ENCODE measurements around the gene TXLNA.
"Not testable (repeated sequence)": the region's sequence is repeated elsewhere in the genome, so short reads cannot be mapped to it uniquely, and the experiment has no call there.

The TXLNA gene

DNA sequence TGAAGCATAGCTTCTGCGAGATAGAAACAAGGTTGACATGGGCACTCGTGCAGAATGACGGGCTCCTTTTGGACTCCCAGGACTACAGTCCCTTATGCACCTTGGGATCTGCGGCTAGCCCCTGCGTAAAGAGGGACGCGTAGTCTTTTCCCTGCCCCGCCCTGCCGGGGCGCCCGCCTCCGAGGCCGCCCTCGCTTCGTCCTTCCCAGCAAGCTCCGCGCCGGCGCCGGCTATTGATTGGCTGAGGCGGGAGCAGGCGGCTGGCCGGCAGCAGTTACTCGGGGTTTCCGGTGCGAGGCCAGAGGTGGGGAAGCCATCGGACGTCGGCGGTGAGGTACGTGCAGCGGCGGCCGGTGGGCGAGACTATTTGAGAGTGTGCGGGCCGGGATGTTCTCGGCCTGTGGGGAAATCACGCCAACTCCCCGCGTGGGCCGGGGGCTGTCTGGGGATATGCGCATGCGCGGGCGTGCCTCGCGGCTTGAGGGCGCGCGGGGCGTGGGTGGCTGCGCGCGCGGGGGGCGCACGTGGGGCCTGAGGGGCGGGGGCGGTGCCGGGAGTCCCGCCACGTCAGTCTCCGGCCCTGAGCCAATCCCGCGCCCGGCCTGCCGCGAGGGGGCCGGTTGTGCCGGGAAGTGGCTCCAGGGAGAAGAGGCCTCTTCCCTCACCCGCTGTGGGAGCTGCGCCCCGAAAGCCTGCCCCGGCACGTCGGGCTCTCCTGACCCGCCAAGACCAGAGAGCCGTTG, at the start of gene TXLNA:
Gene TXLNA (plus strand): TSS at position 233 of the 743 bp plus-strand sequence. CDS start 671 bp downstream, outside the sequence.
- in situ Hi-C loops (cut with HindIII; ENCODE audit: low sequenced_read_pairs), result no loop called here

DNA sequence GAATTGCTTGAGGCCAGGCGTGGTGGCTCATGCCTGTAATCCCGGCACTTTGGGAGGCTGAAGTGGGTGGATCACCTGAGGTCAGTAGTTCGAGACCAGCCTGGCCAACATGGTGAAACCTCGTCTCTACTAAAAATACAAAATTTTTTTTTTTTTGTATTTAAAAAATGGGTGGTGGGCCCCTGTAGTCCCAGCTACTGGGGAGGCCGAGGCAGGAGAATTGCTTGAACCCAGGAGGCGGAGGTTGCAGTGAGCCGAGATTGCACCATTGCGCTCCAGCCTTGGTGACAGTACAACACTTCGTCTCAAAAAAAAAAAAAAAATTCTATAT, 45.6 kb upstream of the TXLNA start:
- in situ Hi-C loops (cut with HindIII; ENCODE audit: low sequenced_read_pairs), result not testable (repeated sequence)

- in situ Hi-C loops (cut with HindIII; ENCODE audit: low sequenced_read_pairs), result no loop called here
Observed at GRCh38 chr1:32137111-32137510, 42.4 kb upstream of the TXLNA start.

DNA sequence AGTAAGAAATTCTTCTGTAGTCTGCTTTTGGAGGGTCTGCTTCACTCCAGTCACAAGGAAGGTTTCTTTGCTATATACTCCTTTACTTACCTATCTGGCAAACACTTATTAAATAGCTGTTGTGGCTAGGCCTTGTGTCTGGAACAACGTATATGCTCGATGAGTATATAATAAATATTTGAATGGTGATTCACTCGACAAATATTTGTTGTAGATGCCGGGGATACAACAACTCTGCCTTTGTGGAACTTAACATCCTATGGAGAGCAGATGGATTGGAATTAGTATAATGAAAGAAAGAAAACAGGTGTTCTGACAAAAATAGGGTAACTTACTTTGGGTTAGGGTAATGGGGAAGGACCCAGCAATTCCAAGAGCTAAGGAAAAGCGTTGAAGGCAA, 40.5 kb upstream of the TXLNA start:
- in situ Hi-C loops (cut with HindIII; ENCODE audit: low sequenced_read_pairs), result no loop called here

DNA sequence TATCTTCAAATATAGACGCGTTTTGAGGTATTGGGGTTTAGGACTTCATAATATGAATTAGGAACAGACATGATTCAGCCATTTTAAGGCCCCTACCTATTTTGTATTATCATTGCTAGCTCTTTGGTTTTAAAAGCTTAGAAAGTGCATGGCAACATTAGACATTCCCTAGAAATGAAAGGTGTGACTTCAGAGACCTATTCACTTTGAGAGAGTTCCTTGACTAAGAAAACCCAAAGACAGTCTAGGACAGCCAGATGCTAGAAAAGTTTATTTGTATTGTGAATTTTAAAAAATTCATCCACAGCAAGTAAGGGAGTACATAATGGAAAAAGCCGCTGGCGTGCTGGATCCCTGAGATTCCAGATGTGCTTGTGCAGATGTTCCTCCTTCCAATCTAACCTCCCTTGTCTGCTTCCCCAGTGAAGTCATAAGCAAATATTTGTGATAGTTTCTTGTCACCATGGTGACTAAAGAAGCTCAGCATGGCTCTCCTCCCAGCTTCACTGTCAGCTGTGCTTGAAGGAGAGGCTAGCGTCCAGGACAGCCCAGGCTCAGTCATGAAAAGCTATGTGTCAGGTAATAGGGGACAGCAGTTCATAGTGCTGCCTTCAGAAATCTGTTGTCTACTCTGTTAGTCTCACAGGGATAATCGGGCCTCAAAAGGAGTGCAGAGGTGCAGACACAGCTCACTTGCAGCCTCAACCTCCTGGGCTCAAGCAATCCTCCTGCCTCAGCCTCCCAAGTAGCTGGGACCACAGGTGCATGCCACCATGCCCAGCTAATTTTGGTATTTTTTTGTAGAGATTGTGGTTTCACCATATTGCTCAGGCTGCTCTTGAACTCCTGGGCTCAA, 36.8 kb upstream of the TXLNA start:
- in situ Hi-C loops (cut with HindIII; ENCODE audit: low sequenced_read_pairs), result no loop called here

DNA sequence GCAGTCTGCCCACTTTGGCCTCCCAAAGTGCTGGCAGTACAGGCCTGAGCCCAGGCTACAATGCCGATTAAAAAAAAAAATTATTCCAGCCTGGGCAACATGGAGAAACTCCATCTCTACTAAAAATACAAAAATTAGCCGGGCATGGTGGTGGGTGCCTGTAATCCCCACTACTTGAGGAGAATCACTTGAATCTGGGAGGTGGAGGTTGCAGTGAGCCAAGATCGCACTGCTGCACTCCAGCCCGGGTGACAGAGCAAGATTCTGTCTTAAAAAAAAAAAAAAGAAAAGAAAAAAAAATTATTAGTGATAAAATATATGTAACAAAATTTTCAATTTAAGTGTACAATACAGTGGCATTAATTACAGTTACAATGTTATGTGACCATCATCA, 36.2 kb upstream of the TXLNA start:
- in situ Hi-C loops (cut with HindIII; ENCODE audit: low sequenced_read_pairs), result not testable (repeated sequence)

DNA sequence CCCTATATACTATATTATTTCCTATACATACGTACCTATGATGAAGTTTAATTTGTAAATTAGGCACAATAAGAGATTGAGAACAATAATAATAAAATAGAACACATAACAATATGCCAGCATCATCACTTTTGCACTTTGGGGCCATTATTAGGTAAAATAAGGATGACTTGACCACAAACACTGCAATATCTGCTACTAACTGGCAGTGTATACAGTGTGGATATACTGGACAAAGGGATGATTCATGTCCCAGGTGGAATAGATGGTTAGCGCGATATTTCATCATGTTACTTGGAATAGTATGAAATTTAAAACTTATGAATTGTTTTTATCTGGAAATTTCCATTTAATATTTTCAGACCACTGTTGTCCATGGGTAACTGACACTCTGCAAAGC, 35.4 kb upstream of the TXLNA start:
- in situ Hi-C loops (cut with HindIII; ENCODE audit: low sequenced_read_pairs), result no loop called here

GRCh38 chr1:32147799-32148198, 31.7 kb upstream of the TXLNA start:
- in situ Hi-C loops (cut with HindIII; ENCODE audit: low sequenced_read_pairs), result not testable (repeated sequence)

DNA sequence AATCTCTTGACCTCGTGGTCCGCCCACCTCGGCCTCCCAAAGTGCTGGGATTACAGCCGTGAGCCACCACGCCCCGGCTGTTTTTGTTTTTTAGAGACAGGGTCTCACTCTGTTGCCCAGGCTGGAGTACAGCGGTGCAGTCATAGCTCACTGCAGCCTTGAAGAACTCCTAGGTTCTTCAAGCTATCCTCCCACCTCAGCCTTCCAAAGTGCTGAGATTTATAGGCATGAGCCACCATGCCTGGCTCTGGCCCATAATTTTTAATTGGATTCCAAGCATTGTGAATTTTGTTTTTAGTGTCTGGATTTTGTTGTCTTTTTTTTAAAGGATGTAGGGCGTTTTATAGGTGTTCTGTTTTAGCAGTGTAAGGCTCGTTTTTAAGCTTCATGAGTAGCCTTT, 28.6 kb upstream of the TXLNA start:
- in situ Hi-C loops (cut with HindIII; ENCODE audit: low sequenced_read_pairs), result no loop called here

- in situ Hi-C loops (cut with HindIII; ENCODE audit: low sequenced_read_pairs), result no loop called here
Observed at GRCh38 chr1:32151319-32151787, 28.1 kb upstream of the TXLNA start.

DNA sequence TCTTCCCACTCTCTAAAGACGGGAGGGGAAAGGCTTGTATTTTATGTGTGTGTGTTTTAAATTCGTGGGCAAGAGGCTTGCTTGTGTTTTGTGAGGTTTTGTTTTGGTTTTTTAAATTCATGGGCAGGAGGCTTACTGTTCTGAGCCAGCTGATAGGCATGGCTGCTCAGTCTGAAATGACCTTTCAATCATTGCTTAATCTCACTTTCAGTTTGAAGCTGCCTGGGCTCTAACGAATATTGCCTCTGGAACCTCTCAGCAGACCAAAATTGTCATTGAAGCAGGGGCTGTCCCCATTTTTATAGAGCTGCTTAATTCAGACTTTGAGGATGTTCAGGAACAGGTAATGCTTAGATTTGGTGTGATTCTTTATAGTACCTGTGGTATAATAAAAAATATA, 20.3 kb upstream of the TXLNA start:
- in situ Hi-C loops (cut with HindIII; ENCODE audit: low sequenced_read_pairs), result no loop called here

DNA sequence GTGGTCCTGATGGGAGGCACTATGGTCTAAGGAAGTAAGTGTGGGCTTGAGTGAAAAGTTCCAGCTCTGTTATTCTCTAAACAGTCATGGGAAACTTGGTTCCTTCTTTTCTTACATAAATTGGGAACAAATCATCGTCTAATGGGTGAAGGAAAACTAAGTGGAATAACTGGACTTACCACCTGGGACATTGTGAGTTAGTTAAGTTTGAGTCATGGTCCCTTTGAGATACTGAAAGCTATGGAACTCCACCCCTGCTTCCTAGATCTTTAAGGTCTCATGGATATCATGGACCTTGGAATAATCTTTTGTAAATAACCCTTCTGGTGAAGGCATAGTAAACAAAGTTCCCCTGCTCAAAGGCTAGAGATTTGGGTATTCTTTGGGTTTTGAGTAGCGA, 16.1 kb upstream of the TXLNA start:
- in situ Hi-C loops (cut with HindIII; ENCODE audit: low sequenced_read_pairs), result no loop called here

- in situ Hi-C loops (cut with HindIII; ENCODE audit: low sequenced_read_pairs), result not testable (repeated sequence)
Observed at GRCh38 chr1:32165633-32166032, 13.8 kb upstream of the TXLNA start.

- in situ Hi-C loops (cut with HindIII; ENCODE audit: low sequenced_read_pairs), result no loop called here
Observed at GRCh38 chr1:32170991-32171390, 8.5 kb upstream of the TXLNA start.

DNA sequence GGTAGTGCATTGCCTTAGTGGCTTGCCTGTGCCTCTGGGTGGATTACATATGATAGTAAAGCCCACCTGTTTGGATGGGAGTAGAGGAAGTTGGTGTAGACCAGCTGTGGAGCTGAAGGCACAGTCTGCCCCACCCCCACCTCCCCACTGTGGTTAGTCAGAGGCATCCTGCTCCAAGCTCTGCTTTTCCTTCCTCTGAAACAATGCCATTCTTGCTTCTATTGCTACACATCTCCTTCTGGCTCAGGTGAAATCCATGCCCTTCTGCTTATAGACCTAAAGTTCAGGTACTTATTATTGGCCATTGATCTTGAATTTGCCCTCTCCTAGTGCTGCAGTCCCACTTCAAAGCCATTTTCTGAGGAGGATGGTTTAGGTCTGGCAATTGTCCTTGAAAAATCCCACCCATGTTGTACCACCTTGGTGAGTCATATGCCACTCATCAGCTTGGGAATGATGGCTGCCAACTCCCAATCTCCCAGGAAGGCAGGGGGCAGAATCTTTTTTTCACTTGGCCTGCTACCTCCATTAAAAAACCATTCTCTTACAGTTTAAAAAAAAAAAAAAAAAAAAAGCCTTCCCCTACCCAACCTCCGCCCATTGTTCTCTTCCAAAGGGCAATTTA, 6.7 kb upstream of the TXLNA start:
- in situ Hi-C loops (cut with HindIII; ENCODE audit: low sequenced_read_pairs), result no loop called here

DNA sequence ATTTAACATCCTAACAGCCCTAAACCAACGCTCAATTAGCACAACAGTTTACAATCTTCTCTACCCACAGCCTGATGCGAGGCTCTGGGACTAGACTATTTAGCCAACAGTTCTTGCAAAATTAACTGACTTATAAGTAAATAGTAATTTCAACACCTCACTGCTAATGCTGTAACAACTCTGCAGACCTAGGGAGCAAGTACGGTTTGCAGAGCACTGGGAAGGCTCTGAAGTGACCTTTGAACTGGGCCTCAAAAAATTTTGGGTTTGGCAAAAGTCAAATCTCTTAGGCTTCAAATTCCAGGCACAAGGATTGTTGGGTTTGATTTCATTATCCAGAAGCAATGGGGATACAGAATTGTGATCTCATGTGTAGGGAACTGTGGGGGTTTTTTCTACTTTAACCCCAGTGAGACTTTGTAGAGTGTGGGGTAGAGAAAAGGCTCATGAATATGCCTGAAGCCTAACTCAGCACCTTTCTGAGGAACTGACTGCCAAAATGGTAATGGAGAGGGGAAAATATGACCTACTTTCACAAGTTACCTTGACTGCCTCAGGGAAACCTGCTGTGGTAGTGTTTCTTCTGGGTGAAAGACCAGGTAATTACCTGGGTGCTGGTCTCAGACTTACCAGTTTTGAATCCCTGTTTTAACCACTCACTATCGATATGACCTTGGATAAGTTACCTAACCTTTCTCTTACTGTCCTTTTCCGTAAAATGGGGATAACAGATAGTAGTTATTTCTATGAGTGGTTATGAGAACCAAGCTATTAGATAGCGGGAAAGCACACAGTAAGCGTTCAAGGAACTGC, 889 bp upstream of the TXLNA start:
- in situ Hi-C loops (cut with HindIII; ENCODE audit: low sequenced_read_pairs), result no loop called here

DNA sequence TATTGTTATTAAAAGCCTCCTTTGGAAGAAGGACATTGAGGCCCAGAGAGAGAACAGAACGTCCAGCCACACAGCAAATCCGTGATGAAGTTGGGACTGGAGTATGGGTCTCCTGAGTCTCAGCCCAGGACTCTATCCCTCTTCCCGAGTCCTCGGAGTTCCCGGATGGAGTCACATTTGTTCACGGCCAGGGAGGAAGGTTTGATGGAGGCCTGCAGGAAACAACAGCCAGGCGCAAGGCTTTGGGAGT, 357 bp upstream of the TXLNA start:
- in situ Hi-C loops (cut with HindIII; ENCODE audit: low sequenced_read_pairs), result no loop called here

GRCh38 chr1:32180186-32181060, 948 bp downstream of the TXLNA start:
- in situ Hi-C loops (cut with HindIII; ENCODE audit: low sequenced_read_pairs), result no loop called here

DNA sequence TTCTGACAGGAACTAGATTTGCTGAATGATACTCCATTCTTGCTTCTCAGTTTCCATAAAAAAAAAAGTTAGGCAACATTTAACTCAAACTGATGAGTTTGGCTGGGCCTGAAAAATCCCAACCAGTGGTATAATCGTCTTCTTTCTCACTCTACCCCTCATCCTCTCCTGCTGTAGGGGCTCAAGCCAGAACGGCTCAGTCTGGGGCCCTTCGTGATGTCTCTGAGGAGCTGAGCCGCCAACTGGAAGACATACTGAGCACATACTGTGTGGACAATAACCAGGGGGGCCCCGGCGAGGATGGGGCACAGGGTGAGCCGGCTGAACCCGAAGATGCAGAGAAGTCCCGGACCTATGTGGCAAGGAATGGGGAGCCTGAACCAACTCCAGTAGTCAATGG, 1.6 kb downstream of the TXLNA start:
- in situ Hi-C loops (cut with HindIII; ENCODE audit: low sequenced_read_pairs), result no loop called here

- in situ Hi-C loops (cut with HindIII; ENCODE audit: low sequenced_read_pairs), result no loop called here
Observed at GRCh38 chr1:32181563-32181962, 2.1 kb downstream of the TXLNA start.
